Measurements from ENCODE around the gene PKD1.

Gene PKD1

DNA sequence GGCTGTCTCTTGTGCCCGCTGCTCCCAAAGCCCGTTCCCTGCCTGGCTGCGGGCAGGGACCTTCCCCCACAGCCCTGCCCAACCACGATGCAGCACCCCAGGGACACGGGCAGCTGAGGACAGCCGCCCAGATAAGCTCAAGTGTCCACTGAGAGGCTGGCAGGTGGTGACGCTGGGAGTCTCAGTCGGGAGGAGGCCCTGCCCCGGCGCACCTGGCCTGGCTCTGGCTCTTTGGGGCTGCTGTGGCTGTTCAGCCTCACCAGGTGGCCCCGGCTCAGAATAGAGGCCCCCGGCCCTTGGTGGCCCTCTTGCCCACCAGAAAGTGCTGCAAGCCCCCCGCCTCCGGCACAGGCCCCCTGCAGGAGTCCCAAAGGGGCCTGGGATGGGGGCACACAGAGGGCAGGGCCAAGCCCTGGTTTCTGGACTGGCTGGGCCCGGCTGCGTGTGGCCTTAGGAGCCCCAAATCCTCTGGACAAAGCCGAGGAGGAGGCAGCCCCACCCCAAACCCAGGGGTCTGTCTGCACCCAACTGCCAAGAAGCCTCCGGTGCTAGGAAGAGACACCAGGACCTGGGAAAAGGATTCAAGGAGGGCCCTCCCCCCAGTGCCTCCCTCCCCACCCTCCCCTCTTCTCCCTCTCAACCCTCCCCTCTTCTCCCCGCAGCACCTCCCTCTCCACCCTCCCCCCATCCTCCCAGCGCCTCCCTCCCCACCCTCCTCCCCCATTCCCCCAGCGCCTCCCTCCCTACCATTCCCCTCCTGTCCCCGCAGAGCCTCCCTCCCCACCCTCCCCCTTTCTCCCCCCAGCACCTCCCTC is 93.3 kb downstream of the PKD1 start:
- no peak for DNase-seq (ENCODE audit: low spot score)
- in situ Hi-C loops (cut with MboI; ENCODE audit: low sequenced_read_pairs, unreplicated experiment): no loop called here
- TF ChIP-seq, protein P1, sequence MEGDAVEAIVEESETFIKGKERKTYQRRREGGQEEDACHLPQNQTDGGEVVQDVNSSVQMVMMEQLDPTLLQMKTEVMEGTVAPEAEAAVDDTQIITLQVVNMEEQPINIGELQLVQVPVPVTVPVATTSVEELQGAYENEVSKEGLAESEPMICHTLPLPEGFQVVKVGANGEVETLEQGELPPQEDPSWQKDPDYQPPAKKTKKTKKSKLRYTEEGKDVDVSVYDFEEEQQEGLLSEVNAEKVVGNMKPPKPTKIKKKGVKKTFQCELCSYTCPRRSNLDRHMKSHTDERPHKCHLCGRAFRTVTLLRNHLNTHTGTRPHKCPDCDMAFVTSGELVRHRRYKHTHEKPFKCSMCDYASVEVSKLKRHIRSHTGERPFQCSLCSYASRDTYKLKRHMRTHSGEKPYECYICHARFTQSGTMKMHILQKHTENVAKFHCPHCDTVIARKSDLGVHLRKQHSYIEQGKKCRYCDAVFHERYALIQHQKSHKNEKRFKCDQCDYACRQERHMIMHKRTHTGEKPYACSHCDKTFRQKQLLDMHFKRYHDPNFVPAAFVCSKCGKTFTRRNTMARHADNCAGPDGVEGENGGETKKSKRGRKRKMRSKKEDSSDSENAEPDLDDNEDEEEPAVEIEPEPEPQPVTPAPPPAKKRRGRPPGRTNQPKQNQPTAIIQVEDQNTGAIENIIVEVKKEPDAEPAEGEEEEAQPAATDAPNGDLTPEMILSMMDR (IDR thresholded peaks at IDR 0.05; ENCODE audit: borderline replicate concordance, control extremely low read depth, extremely low read depth, insufficient read depth, missing control alignments): no peak

DNA sequence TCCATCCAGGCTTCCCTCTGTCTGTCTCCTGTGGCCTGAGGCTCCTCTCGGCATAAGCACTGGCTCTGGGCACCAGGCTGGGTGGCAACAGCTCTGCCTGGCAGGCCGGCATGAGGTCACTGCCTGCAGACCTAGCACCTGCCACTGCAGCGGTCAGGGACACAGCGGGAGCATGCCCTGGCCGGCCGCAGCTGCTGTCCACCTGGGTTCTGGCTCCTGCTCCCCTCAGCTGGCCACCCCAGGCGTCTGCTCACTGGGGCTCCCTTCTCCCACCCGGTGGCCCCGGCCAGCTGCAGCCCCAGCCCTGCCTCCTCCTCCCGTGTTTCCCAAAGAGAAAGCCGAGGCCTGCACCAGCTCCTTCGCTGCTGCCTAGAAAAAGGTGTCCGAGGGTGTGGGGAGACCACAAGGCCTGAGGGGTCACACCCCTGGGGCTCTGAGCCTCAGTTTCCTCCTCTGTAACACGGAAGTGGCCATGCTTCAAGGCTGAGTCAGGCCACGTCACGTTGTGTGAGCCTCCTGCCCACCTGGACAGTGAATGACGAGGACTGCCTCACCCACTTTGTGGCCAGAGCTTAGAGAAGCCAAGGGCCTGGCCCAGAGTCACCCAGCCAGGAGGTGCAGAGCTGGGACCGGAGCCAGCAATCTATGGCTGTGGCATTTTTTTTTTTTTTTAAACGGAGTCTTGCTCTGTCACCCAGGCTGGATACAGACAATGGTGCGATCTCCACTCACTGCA is 94.7 kb downstream of the PKD1 start:
- no peak for DNase-seq (ENCODE audit: low spot score)
- in situ Hi-C loops (cut with MboI; ENCODE audit: low sequenced_read_pairs, unreplicated experiment): no loop called here
- TF ChIP-seq, protein P1 (IDR thresholded peaks at IDR 0.05; ENCODE audit: borderline replicate concordance, control extremely low read depth, extremely low read depth, insufficient read depth, missing control alignments): no peak

DNA sequence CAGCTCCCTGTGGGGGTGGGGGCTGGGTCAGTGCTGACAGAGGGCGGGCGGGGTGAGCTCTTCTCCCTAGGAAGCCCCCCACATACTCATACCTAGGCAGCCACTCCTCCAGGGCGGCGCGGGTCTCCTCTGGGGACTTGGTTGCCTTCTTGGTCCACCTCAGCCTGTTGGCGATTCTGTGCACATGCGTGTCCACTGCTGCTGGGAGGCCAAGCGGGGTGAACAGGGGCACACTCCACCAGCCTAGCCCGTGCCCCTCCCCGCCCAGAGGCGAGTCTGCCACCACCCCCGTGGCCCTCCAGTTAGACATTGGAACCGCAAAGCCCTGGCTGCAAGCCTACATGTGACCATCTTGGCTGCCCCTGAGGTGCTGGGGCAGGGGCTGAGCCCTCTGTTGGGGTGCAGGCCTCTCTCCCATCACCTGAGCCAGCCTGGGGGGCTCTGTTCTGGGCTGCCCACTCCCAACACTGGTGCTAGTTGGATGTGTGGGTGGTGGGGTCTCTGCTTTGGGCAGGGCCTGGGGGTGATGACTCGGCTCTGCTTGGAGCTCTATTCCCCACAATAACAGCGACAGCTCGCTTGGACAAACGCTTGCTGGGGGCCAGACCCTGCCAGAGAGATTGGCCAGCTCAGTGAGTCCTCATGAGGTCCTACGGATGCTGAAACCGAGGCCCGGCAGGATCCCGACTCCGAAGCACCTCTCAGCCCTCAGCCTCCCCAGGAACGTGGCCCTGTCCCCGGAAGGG is 95.5 kb downstream of the PKD1 start:
- DNase-seq (ENCODE audit: low spot score): no peak
- TF ChIP-seq, protein P1 (IDR thresholded peaks at IDR 0.05; ENCODE audit: borderline replicate concordance, control extremely low read depth, extremely low read depth, insufficient read depth, missing control alignments): no peak
- in situ Hi-C loops (cut with MboI; ENCODE audit: low sequenced_read_pairs, unreplicated experiment): no loop called here

- DNase-seq (ENCODE audit: low spot score): no peak
- in situ Hi-C loops (cut with MboI; ENCODE audit: low sequenced_read_pairs, unreplicated experiment): no loop called here
- TF ChIP-seq, protein P1 (IDR thresholded peaks at IDR 0.05; ENCODE audit: borderline replicate concordance, control extremely low read depth, extremely low read depth, insufficient read depth, missing control alignments): no peak
Measured at GRCh38 chr16:2039274-2040031, 96.2 kb downstream of the PKD1 start.

Data from GM13976 (cell line).